Measurements from ENCODE around the gene XPR1.

The XPR1 gene

DNA sequence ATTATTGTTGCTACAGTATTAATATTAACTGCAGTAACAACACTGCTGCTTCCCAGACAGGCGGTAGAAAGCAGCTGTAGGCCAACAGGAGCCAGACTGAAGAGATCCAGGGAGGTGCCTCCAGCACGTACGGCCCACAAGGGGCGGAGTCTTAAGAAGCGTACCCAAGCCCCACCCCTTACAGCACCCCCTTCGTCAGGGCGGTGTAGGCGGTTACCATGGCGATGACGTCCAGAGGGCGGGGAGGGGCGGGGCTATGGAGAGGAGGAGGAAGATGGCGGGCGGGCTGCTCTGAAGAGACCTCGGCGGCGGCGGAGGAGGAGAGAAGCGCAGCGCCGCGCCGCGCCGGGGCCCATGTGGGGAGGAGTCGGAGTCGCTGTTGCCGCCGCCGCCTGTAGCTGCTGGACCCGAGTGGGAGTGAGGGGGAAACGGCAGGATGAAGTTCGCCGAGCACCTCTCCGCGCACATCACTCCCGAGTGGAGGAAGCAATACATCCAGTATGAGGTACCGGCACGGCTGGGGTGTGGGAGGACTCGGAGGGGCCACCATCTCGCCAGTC, at the start of gene XPR1:
XPR1 (plus strand) TSS at position 257 of the 560 bp plus-strand sequence; CDS start at position 437, 180 bp downstream.
- H3K9me3 Mint-ChIP-seq = no peaks in the 10 kb centered on the region
- peak; percentile 97 for DNase-seq
- H3K4me1 Mint-ChIP-seq = peaks cover 21% of the 10 kb centered on the region
- TF ChIP-seq, protein P1, sequence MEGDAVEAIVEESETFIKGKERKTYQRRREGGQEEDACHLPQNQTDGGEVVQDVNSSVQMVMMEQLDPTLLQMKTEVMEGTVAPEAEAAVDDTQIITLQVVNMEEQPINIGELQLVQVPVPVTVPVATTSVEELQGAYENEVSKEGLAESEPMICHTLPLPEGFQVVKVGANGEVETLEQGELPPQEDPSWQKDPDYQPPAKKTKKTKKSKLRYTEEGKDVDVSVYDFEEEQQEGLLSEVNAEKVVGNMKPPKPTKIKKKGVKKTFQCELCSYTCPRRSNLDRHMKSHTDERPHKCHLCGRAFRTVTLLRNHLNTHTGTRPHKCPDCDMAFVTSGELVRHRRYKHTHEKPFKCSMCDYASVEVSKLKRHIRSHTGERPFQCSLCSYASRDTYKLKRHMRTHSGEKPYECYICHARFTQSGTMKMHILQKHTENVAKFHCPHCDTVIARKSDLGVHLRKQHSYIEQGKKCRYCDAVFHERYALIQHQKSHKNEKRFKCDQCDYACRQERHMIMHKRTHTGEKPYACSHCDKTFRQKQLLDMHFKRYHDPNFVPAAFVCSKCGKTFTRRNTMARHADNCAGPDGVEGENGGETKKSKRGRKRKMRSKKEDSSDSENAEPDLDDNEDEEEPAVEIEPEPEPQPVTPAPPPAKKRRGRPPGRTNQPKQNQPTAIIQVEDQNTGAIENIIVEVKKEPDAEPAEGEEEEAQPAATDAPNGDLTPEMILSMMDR (IDR thresholded peaks at IDR 0.05) = no peak
- peak within 1 kb of the TSS; percentile 11 for H3K4me3 Mint-ChIP-seq
- peak within 1 kb of the TSS; percentile 41 for H3K27ac Mint-ChIP-seq
- H3K27me3 Mint-ChIP-seq (ENCODE audit: low read depth, poor library complexity) = peaks cover 5% of the 10 kb centered on the region
- H3K36me3 Mint-ChIP-seq (ENCODE audit: low read depth) = peaks cover 6% of the 10 kb centered on the region

DNA sequence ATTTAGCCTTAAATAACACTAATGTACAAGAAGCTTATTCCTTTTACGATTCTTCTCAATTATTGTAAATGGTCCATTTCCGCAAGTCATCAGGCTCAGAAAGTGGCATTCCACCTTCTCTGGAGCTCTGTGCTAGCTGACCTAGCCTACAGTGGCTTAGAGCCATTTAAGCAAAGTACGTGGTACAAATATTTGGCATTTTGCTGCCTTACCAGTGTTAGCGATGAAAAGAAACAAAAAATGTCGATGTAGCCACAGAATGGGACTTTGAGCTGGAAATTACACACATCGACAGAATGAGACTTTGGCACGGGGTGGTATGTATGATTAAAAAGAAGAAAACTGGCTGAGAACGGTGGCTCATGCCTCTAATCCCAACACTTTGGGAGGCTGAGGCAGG, 47.0 kb upstream of the XPR1 start:
- H3K9me3 Mint-ChIP-seq = peaks cover 14% of the 10 kb centered on the region
- H3K36me3 Mint-ChIP-seq (ENCODE audit: low read depth) = no peaks in the 10 kb centered on the region
- peaks cover 6% of the 10 kb centered on the region for H3K27me3 Mint-ChIP-seq (ENCODE audit: low read depth, poor library complexity)
- DNase-seq = no peak
- peaks cover 48% of the 10 kb centered on the region for H3K4me1 Mint-ChIP-seq
- TF ChIP-seq, protein P1 (IDR thresholded peaks at IDR 0.05) = no peak
- H3K27ac Mint-ChIP-seq = peak overlapping the region; percentile 90
- H3K4me3 Mint-ChIP-seq = peak overlapping the region; percentile 14

DNA sequence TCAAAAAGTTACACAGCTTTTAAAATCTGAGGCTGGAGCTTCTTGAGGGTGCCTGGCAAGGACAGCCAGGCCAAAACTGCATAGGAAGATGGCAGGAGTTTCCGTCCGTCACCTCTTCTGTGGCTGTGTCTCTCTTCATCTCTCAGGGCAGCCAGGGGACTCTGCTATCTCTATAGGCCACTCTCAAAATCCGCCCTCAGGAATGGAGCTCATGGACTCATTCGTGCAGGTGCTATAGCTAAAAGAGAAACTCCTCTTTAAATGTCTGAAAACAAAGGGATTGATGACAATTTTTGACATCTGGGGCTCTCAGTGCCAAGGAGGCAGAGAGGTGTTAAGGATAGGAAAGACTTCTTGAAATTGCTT, 45.8 kb upstream of the XPR1 start:
- no peak for DNase-seq
- H3K4me1 Mint-ChIP-seq = peaks cover 38% of the 10 kb centered on the region
- peak overlapping the region; percentile 90 for H3K27ac Mint-ChIP-seq
- TF ChIP-seq, protein P1 (IDR thresholded peaks at IDR 0.05) = no peak
- peaks cover 15% of the 10 kb centered on the region for H3K9me3 Mint-ChIP-seq
- H3K4me3 Mint-ChIP-seq = no peak overlapping the region
- peaks cover 7% of the 10 kb centered on the region for H3K27me3 Mint-ChIP-seq (ENCODE audit: low read depth, poor library complexity)
- no peaks in the 10 kb centered on the region for H3K36me3 Mint-ChIP-seq (ENCODE audit: low read depth)

DNA sequence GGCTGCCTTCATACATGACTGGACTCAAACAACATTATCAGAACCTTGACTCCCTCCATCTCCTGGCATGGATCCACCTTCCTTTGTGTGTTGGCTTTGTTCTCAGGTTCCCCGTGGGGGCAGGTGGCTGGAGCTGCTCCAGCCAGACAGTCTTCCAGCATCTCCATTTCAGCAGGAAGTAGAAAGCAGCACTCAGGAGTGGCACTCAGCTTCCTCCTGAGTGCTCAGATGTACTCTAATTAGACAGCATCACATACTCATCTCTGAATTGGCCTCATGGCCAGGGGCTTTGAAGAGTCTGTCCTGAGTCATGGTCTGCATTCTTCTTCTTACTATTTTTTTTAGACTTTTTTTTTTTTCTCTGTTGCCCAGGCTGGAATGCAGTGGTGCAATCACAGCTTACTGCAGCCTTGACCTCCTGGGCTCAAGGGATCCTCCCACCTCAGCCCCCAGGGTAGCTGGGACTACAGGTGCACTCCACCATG, 45.1 kb upstream of the XPR1 start:
- no peak for DNase-seq
- Mint-ChIP-seq H3K27me3 (ENCODE audit: low read depth, poor library complexity) (peaks cover 9% of the 10 kb centered on the region), H3K9me3 (peaks cover 15% of the 10 kb centered on the region), H3K27ac (peak overlapping the region; percentile 82), H3K4me1 (peaks cover 32% of the 10 kb centered on the region), H3K36me3 (ENCODE audit: low read depth) (no peaks in the 10 kb centered on the region), H3K4me3 (no peak overlapping the region)
- TF ChIP-seq, protein P1 (IDR thresholded peaks at IDR 0.05) = no peak

DNA sequence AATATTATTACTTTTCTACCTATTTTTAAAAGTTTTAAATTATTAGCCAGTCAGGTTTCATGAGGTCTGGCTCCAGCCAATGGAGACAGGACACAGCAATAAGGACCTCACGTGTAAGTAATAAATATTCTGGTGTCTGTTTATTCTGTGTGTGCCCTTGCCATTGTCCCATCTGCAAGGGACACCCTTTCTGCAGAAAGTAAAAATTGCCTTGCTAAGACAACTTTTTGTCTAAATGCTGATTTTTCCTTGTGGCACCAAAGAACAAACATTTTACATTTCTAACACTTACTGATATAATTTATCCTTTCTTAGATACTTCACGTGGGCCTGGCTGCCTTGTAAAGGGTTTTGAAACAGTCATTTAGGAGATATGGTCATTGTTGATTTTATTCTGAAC, 43.7 kb upstream of the XPR1 start:
- H3K36me3 Mint-ChIP-seq (ENCODE audit: low read depth) = no peaks in the 10 kb centered on the region
- no peak overlapping the region for H3K27ac Mint-ChIP-seq
- DNase-seq = no peak
- peaks cover 29% of the 10 kb centered on the region for H3K4me1 Mint-ChIP-seq
- H3K4me3 Mint-ChIP-seq = no peak overlapping the region
- H3K27me3 Mint-ChIP-seq (ENCODE audit: low read depth, poor library complexity) = peaks cover 9% of the 10 kb centered on the region
- peaks cover 15% of the 10 kb centered on the region for H3K9me3 Mint-ChIP-seq
- TF ChIP-seq, protein P1 (IDR thresholded peaks at IDR 0.05) = no peak

DNA sequence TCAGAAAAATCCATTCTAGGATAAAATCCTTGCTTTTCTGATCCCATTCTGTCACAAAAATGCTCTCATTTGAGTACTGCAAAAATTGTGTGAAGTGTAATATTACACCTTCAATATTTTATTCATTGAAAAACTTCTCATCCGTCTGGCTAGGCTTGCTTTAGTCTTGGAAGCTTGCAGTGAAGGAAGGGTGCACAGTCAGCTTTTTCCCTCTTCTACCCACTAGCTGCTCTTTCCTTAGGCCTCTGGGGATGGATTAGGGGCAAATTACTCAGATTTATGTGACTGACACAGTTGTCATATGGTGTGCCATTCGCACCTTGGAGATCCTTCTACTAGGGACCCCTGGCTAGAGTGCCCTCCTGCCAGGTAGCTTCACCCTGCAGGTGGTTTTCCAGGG, 40.9 kb upstream of the XPR1 start:
- DNase-seq = no peak
- TF ChIP-seq, protein P1 (IDR thresholded peaks at IDR 0.05) = no peak
- Mint-ChIP-seq H3K9me3 (peaks cover 9% of the 10 kb centered on the region), H3K27me3 (ENCODE audit: low read depth, poor library complexity) (peaks cover 9% of the 10 kb centered on the region), H3K27ac (no peak overlapping the region), H3K4me1 (peaks cover 32% of the 10 kb centered on the region), H3K4me3 (no peak overlapping the region), H3K36me3 (ENCODE audit: low read depth) (no peaks in the 10 kb centered on the region)
